Testis (tissue), 3 donors: ENCODE results near the gene ZNF365. TPM values are rescaled to one million over a fixed set of nuclear protein-coding genes. Genes with fewer than 3 reads are reported as not detected.

Experiments used
- DNase-seq: peaks from one replicate; pipeline ENCODE4 v3.0.0-alpha.2; 2019
- H3K27ac ChIP-seq, 2 donors: fragments of 200-600 bp; sonication (generic); one replicate each; pipeline ENCODE4 v1.5.1; 2019
- H3K27me3 ChIP-seq: fragments of 200-600 bp; sonication (generic); one replicate; pipeline ENCODE4 v1.5.1; 2019
- H3K36me3 ChIP-seq: fragments of 200-600 bp; sonication (generic); one replicate; pipeline ENCODE4 v1.5.1; 2017; ENCODE audit warnings: low read depth; ENCODE audit errors: missing control alignments
- H3K4me1 ChIP-seq: fragments of 200-600 bp; sonication (generic); one replicate; pipeline ENCODE4 v1.5.1; 2019
- H3K4me3 ChIP-seq, 2 donors: fragments of 200-600 bp; sonication (generic); one replicate each; pipeline ENCODE4 v1.5.1; 2017 to 2019
- H3K9me3 ChIP-seq: fragments of 200-600 bp; sonication (generic); one replicate; pipeline ENCODE4 v1.5.1; 2017
- POLR2A ChIP-seq: fragments of 450-650 bp; IDR thresholded peaks from one replicate; pipeline ENCODE4 v1.6.1; 2017; ENCODE audit warnings: antibody characterized with exemption, mild to moderate bottlenecking, moderate library complexity
- WGBS, 2 donors: methylation state at CpG; one replicate each; pipeline ENCODE4 v1.1.5; 2018; 5-methylcytosine and 5-hydroxymethylcytosine counted together
- intact Hi-C: fragments of 100-400 bp; cut with DNase I; formaldehyde crosslinking; loops from one replicate; pipeline ENCODE4 v1.15.1; 2023; ENCODE audit warnings: low total_unique reads
- polyA plus RNA-seq: library from polyadenylated mRNA; stranded (reverse); fragments of 350-450 nt; fragmentation: Illumina TruSeq; extraction: RNeasy Lipid Tissue Mini Kit (QIAGEN cat#74804); gene quantifications from one replicate; pipeline ENCODE4 v1.2.3, GENCODE V29; 2014; ENCODE audit warnings: low read depth, low replicate concordance; ENCODE audit not compliant: insufficient read depth
- total RNA-seq, 2 donors: library from RNA; depleted of rRNA; stranded (reverse); fragments of >200 nt; gene quantifications; one replicate each; pipeline ENCODE4 v1.2.3, GENCODE V29; 2016
- TF ChIP-seq, protein P1 (sequence below), 3 experiments: fragments of 450-650 bp in 2 of 3; fragments of 200-600 bp in 1 of 3; sonication (generic) in 1 of 3; IDR thresholded peaks; one replicate each; pipeline ENCODE4 v1.5.1; 2016 to 2019; ENCODE audit warnings: antibody characterized with exemption in 3 of 3, mild to moderate bottlenecking in 2 of 3, moderate library complexity in 1 of 3

The ZNF365 gene
- total and polyA plus RNA-seq, 3 donors from 2014 or later, result 1.0 to 2.8 (median 1.2) TPM

DNA sequence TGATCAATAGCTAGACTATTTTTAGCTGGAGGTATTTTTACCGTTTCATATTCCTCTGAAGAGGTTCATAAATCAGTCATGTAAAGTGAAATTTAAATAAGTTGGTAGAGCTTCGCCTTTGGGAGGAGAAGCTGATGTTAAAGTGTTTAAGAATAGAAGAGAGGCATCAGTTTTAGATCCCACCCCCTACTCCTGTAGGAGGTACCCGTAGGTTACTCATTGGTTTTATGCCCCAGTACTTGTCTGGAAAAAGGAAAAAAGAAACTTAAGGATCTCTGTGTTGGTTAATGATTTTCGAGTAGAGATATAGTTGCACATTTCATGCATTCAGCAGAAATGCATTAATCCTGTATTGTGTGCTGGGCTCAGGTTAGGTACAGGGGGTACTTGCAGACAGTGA, 8.7 kb downstream of the ZNF365 start:
- H3K4me1 ChIP-seq, result no peaks in the 10 kb centered on the region
- 93% methylated on average over 4 of the region's 4 CpGs for WGBS, 2 donors
- H3K36me3 ChIP-seq, result no peaks in the 10 kb centered on the region
- no peak overlapping the region for H3K4me3 ChIP-seq
- intact Hi-C loops, result no loop called here
- H3K27ac ChIP-seq, result no peak overlapping the region
- H3K27me3 ChIP-seq, result no peaks in the 10 kb centered on the region
- TF ChIP-seq, protein P1, sequence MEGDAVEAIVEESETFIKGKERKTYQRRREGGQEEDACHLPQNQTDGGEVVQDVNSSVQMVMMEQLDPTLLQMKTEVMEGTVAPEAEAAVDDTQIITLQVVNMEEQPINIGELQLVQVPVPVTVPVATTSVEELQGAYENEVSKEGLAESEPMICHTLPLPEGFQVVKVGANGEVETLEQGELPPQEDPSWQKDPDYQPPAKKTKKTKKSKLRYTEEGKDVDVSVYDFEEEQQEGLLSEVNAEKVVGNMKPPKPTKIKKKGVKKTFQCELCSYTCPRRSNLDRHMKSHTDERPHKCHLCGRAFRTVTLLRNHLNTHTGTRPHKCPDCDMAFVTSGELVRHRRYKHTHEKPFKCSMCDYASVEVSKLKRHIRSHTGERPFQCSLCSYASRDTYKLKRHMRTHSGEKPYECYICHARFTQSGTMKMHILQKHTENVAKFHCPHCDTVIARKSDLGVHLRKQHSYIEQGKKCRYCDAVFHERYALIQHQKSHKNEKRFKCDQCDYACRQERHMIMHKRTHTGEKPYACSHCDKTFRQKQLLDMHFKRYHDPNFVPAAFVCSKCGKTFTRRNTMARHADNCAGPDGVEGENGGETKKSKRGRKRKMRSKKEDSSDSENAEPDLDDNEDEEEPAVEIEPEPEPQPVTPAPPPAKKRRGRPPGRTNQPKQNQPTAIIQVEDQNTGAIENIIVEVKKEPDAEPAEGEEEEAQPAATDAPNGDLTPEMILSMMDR (IDR thresholded peaks at IDR 0.05), result no peak
- TF ChIP-seq POLR2A, result no peak
- no peak for DNase-seq
- H3K9me3 ChIP-seq, result no peaks in the 10 kb centered on the region

DNA sequence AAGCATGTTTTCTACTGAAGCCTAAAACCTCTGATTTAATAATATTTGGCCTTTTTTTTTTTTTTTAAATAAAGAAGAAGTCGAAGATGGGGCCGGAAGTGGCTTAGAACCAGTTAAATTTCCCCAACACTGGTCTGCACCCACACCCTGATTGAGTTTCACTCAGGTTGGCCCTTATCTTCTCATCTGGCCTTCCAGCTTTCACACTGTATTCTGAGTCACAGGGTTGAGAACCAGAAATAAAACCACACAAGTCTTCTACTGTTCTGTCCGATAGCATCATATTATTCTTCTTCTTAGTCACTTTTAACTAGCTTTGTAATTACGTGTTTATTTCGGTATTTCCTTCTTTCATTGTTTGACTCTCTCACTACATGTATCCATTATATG, 9.9 kb downstream of the ZNF365 start:
- Histone ChIP-seq H3K27ac (no peak overlapping the region), H3K36me3 (no peaks in the 10 kb centered on the region), H3K9me3 (no peaks in the 10 kb centered on the region), H3K4me3 (no peak overlapping the region), H3K27me3 (no peaks in the 10 kb centered on the region), H3K4me1 (no peaks in the 10 kb centered on the region)
- no peak for DNase-seq
- WGBS, 2 donors, result 70 to 75% methylated on average over 5 of the region's 5 CpGs
- intact Hi-C loops, result no loop called here
- TF ChIP-seq POLR2A, result no peak
- TF ChIP-seq, protein P1 (IDR thresholded peaks at IDR 0.05), result no peak

DNA sequence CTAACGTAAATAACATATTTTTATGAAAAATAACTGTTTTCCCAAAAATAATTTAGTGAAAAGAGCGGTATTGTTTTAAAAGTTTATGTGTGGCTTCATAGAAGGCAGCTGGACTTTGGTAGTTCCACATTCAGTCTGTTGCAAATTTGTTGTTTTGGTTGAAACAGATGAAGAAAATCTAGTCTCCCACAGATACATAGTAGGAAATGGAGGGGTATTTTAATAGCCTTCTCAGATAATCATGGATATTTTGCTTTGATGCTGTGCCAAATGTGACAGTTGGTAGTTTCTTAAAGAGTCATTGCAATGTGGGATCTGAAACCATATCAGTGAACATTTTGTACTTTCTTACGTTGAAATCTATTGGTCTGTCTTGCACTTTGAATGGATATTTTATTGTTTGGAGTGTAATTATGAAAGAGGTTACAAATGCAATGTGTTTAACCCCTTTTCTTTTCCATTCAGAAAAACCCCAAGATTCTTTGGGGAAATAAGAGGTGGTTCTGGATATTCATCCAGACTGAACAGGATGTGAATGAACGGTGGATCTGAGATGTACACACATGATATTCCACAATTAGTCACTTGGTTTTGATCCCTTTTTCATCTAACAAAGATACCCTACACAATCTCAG, 10.4 kb downstream of the ZNF365 start:
- Histone ChIP-seq H3K27ac (no peak overlapping the region), H3K27me3 (no peaks in the 10 kb centered on the region), H3K9me3 (no peaks in the 10 kb centered on the region), H3K36me3 (no peaks in the 10 kb centered on the region), H3K4me3 (no peak overlapping the region), H3K4me1 (no peaks in the 10 kb centered on the region)
- 43 to 50% methylated on average over 4 of the region's 4 CpGs for WGBS, 2 donors
- DNase-seq, result no peak
- TF ChIP-seq, protein P1 (IDR thresholded peaks at IDR 0.05), result no peak
- TF ChIP-seq POLR2A, result no peak
- intact Hi-C loops, result no loop called here

DNA sequence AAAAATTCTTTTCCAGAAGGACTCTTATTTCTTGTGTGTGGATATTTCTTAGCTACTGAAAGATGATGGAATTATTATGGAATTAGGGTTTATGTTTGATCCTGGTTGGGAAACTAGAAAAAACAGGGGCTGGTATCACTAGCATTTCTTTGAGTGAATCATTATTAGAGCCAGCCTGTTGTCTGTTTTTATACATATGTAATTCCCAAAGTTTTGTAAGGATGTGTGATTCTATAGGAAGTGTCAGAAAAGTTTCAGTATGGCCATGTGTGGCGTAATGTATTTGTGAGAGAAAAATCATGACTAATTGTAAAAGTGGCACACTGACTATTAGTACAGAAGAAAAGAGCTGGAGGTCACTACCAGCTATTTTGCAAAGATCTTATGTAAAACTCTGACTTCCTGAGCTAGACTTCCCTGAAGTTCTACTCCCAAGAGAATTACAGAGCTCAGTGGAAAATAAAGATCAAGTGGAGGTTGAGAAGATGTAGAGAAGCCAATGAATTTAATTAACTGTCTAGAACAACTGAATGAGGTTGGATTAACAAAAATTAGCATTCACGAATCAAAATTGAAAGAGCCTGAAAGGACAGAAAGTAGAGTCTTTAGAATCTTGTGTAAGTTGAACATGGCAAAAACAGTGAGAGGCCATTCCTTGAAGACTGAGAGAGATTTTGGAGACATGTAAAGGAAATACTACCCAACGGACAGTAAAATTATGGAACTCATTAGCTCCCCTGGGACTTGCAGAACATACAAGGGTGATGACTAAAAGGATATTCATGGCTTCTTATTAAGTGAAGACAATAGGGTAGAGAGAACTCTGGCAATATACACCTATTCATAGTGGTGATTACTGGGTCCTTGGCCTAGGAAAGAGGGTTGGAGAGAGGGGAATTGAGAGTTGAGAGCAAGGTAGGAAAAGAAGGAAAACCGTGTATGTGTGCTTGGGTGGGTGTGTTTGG, 12.5 kb downstream of the ZNF365 start:
- no peak for TF ChIP-seq POLR2A
- TF ChIP-seq, protein P1 (IDR thresholded peaks at IDR 0.05), result no peak
- no peak overlapping the region for H3K4me3 ChIP-seq
- H3K27me3 ChIP-seq, result no peaks in the 10 kb centered on the region
- H3K36me3 ChIP-seq, result no peaks in the 10 kb centered on the region
- 84 to 89% methylated on average over 4 of the region's 4 CpGs for WGBS, 2 donors
- no peak overlapping the region for H3K27ac ChIP-seq
- no peaks in the 10 kb centered on the region for H3K4me1 ChIP-seq
- DNase-seq, result no peak
- no peaks in the 10 kb centered on the region for H3K9me3 ChIP-seq
- intact Hi-C loops, result no loop called here
